ENCODE results near the gene SPAG9.

- TF ChIP-seq, protein P1, sequence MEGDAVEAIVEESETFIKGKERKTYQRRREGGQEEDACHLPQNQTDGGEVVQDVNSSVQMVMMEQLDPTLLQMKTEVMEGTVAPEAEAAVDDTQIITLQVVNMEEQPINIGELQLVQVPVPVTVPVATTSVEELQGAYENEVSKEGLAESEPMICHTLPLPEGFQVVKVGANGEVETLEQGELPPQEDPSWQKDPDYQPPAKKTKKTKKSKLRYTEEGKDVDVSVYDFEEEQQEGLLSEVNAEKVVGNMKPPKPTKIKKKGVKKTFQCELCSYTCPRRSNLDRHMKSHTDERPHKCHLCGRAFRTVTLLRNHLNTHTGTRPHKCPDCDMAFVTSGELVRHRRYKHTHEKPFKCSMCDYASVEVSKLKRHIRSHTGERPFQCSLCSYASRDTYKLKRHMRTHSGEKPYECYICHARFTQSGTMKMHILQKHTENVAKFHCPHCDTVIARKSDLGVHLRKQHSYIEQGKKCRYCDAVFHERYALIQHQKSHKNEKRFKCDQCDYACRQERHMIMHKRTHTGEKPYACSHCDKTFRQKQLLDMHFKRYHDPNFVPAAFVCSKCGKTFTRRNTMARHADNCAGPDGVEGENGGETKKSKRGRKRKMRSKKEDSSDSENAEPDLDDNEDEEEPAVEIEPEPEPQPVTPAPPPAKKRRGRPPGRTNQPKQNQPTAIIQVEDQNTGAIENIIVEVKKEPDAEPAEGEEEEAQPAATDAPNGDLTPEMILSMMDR (IDR thresholded peaks at IDR 0.05), result no peak
- TF ChIP-seq POLR2A (IDR thresholded peaks at IDR 0.05), result no peak
These were observed 102.1 kb downstream of the SPAG9 start for GRCh38 chr17:51018541-51018940.
